H1 (cell line): ENCODE measurements around the gene GARNL3. TPM values are rescaled to one million over a fixed set of nuclear protein-coding genes. Genes with fewer than 3 reads are reported as not detected.

Experiments used
- CTCF ChIA-PET: fragments of 300-600 bp; sonication (Branson Sonifier 250); formaldehyde crosslinking; loops from one replicate; lab custom pipeline; 2021; ENCODE audit not compliant: partially characterized antibody; lab: Charles Lee
- POLR2A ChIA-PET: fragments of 300-600 bp; sonication (Branson Sonifier 250); formaldehyde crosslinking; loops from one replicate; lab custom pipeline; 2021; ENCODE audit warnings: inconsistent platforms; ENCODE audit not compliant: partially characterized antibody; lab: Charles Lee
- DNase-seq, 2 experiments: peaks; one replicate each; pipeline versions ENCODE4 v3.0.0 to v3.0.0-alpha.2; 2010 to 2022; ENCODE audit warnings: low spot score in 2 of 2, low read depth in 1 of 2, mixed read lengths in 1 of 2
- FAIRE-seq: peaks from 2 replicates; lab custom pipeline; 2011; peaks lifted over from hg19 to GRCh38; lab: Jason Lieb, UNC
- H2AFZ ChIP-seq: 2 replicates; pipeline ENCODE4 v1.8.1; 2012; ENCODE audit warnings: low read length, inconsistent platforms
- H2AK5ac ChIP-seq: 2 replicates; pipeline ENCODE4 v1.6.1; 2013; ENCODE audit warnings: low read depth, low read length
- H2BK120ac ChIP-seq: replicated peaks from 2 replicates; pipeline ENCODE3; 2013; ENCODE audit warnings: low read depth, low read length, inconsistent platforms
- H2BK12ac ChIP-seq: 2 replicates; pipeline ENCODE4 v1.6.1; 2013; ENCODE audit warnings: low read depth, low read length
- H2BK15ac ChIP-seq: 2 replicates; pipeline ENCODE4 v1.6.1; 2013; ENCODE audit warnings: low read length
- H2BK20ac ChIP-seq: 2 replicates; pipeline ENCODE4 v1.6.1; 2013; ENCODE audit warnings: low read length
- H2BK5ac ChIP-seq: 2 replicates; pipeline ENCODE4 v1.6.1; 2013; ENCODE audit warnings: low read depth, low read length
- H3K14ac ChIP-seq: 2 replicates; pipeline ENCODE4 v1.6.1; 2013; ENCODE audit warnings: inconsistent platforms; ENCODE audit not compliant: insufficient read length
- H3K18ac ChIP-seq: 2 replicates; pipeline ENCODE4 v1.6.1; 2013; ENCODE audit warnings: low read length; ENCODE audit errors: extremely low read depth
- H3K23ac ChIP-seq: 2 replicates; pipeline ENCODE4 v1.6.1; 2013; ENCODE audit warnings: inconsistent platforms; ENCODE audit not compliant: insufficient read length
- H3K23me2 ChIP-seq: 2 replicates; pipeline ENCODE4 v1.6.1; 2013; ENCODE audit warnings: low read depth, low read length
- H3K27ac ChIP-seq: 2 replicates; pipeline ENCODE4 v1.6.1; 2011; ENCODE audit warnings: low read depth, low read length, inconsistent platforms
- H3K27me3 ChIP-seq, 4 experiments: replicated peaks in 1 of 4; 1 replicate in 1 of 4; 2 replicates in 3 of 4; pipeline versions ENCODE4 v1.6.1 to v1.8.1; 2011 to 2013; ENCODE audit warnings: low read length in 3 of 4, mild to moderate bottlenecking in 3 of 4, inconsistent platforms in 2 of 4, mixed read lengths in 2 of 4, moderate library complexity in 1 of 4; ENCODE audit not compliant: control insufficient read depth in 3 of 4, insufficient read depth in 3 of 4; ENCODE audit errors: extremely low read depth in 1 of 4
- H3K36me3 ChIP-seq, 4 experiments: 2 replicates each; pipeline versions ENCODE4 v1.6.1 to v1.8.1; 2011 to 2013; ENCODE audit warnings: mild to moderate bottlenecking in 4 of 4, low read length in 3 of 4, moderate library complexity in 2 of 4, control low read depth in 1 of 4, inconsistent platforms in 1 of 4; ENCODE audit not compliant: insufficient read depth in 4 of 4, control insufficient read depth in 2 of 4
- H3K4ac ChIP-seq: replicated peaks from 2 replicates; pipeline ENCODE3; 2013; ENCODE audit warnings: low read length, low read depth, mixed read lengths, inconsistent platforms; ENCODE audit not compliant: insufficient read length
- H3K4me1 ChIP-seq, 4 experiments: replicated peaks in 1 of 4; 1 replicate in 1 of 4; 2 replicates in 3 of 4; pipeline versions ENCODE4 v1.6.1 to v1.8.1; 2011 to 2013; ENCODE audit warnings: low read length in 3 of 4, inconsistent platforms in 2 of 4, mixed read lengths in 1 of 4; ENCODE audit not compliant: insufficient read depth in 4 of 4, control insufficient read depth in 3 of 4
- H3K4me2 ChIP-seq, 2 experiments: 2 replicates each; pipeline versions ENCODE4 v1.6.1 to v1.8.1; 2011 to 2013; ENCODE audit warnings: low read depth in 2 of 2, low read length in 2 of 2, control low read depth in 1 of 2, inconsistent platforms in 1 of 2, mild to moderate bottlenecking in 1 of 2; ENCODE audit not compliant: insufficient read depth in 1 of 2
- H3K4me3 ChIP-seq, 4 experiments: fragments of 200-600, 300-600 bp in 1 of 4; sonication (generic), shearing (Covaris generic), sonication (Bioruptor Twin) in 1 of 4; 2 replicates each; pipeline versions ENCODE4 v1.5.1 to v1.8.1; 2011 to 2016; ENCODE audit warnings: low read length in 4 of 4, low read depth in 3 of 4, control low read depth in 2 of 4, inconsistent platforms in 2 of 4, mild to moderate bottlenecking in 2 of 4, mixed read lengths in 1 of 4, moderate library complexity in 1 of 4; ENCODE audit not compliant: insufficient read depth in 2 of 4; ENCODE audit errors: extremely low read depth in 1 of 4
- H3K56ac ChIP-seq: replicated peaks from 2 replicates; pipeline ENCODE3; 2013; ENCODE audit warnings: low read depth, mild to moderate bottlenecking, mixed read lengths, low read length, inconsistent platforms; ENCODE audit not compliant: insufficient read length
- H3K79me1 ChIP-seq: 2 replicates; pipeline ENCODE4 v1.6.1; 2013; ENCODE audit warnings: low read depth, low read length, control low read depth
- H3K79me2 ChIP-seq, 2 experiments: 2 replicates each; pipeline versions ENCODE4 v1.6.1 to v1.8.1; 2012 to 2013; ENCODE audit warnings: low read length in 2 of 2, mild to moderate bottlenecking in 2 of 2, inconsistent platforms in 1 of 2; ENCODE audit not compliant: insufficient read depth in 2 of 2, control insufficient read depth in 1 of 2
- H3K9ac ChIP-seq, 4 experiments: replicated peaks in 1 of 4; 1 replicate in 1 of 4; 2 replicates in 3 of 4; pipeline versions ENCODE4 v1.6.1 to v1.8.1; 2011 to 2013; ENCODE audit warnings: low read depth in 3 of 4, low read length in 3 of 4, control low read depth in 2 of 4, mild to moderate bottlenecking in 2 of 4, moderate library complexity in 2 of 4, inconsistent platforms in 1 of 4; ENCODE audit errors: extremely low read depth in 1 of 4
- H3K9me3 ChIP-seq, 2 experiments: 2 replicates each; pipeline versions ENCODE4 v1.6.1 to v1.8.1; 2012 to 2013; ENCODE audit warnings: mild to moderate bottlenecking in 2 of 2, moderate library complexity in 2 of 2, control low read depth in 1 of 2, inconsistent platforms in 1 of 2, low read depth in 1 of 2, low read length in 1 of 2, mixed read lengths in 1 of 2; ENCODE audit not compliant: insufficient read depth in 2 of 2
- H4K20me1 ChIP-seq, 2 experiments: replicated peaks in 1 of 2; 2 replicates each; pipeline versions ENCODE3 to v1.8.1; 2011 to 2013; ENCODE audit warnings: inconsistent platforms in 2 of 2, low read length in 2 of 2, mild to moderate bottlenecking in 1 of 2; ENCODE audit not compliant: insufficient read depth in 2 of 2, control insufficient read depth in 1 of 2
- H4K5ac ChIP-seq: 2 replicates; pipeline ENCODE4 v1.6.1; 2013; ENCODE audit warnings: low read length, low read depth, mixed read lengths, inconsistent platforms; ENCODE audit not compliant: insufficient read length
- H4K8ac ChIP-seq: 2 replicates; pipeline ENCODE4 v1.8.0; 2013; ENCODE audit warnings: mild to moderate bottlenecking, moderate library complexity, low read length, inconsistent platforms; ENCODE audit not compliant: insufficient read depth; ENCODE audit errors: extremely low read depth
- H4K91ac ChIP-seq: replicated peaks from 2 replicates; pipeline ENCODE3; 2013; ENCODE audit warnings: low read length, mixed read lengths, inconsistent platforms; ENCODE audit not compliant: insufficient read length
- KDM5A ChIP-seq: fragments of 200-600 bp; IDR thresholded peaks from 2 replicates; pipeline ENCODE4 v1.7.1; 2012; ENCODE audit warnings: mild to moderate bottlenecking, low read length, inconsistent platforms, mixed read lengths
- WGBS, 2 experiments: shearing (Covaris generic) in 1 of 2; methylation state at CpG; one replicate each; pipeline versions ENCODE4 v1.1.6 to v1.1.7; 2013 to 2015; ENCODE audit warnings: low lambda C conversion rate in 2 of 2, mixed read lengths in 2 of 2, inconsistent platforms in 1 of 2, low coverage in 1 of 2, missing lambda C conversion rate in 1 of 2; ENCODE audit not compliant: insufficient replicate concordance in 2 of 2, insufficient coverage in 1 of 2, insufficient read length in 1 of 2; ENCODE audit errors: extremely low coverage in 1 of 2, missing lambda C conversion rate in 1 of 2; 5-methylcytosine and 5-hydroxymethylcytosine counted together
- polyA plus RNA-seq, 7 experiments: library from polyadenylated mRNA; depleted of rRNA in 3 of 7; stranded (reverse) in 5 of 7; unstranded in 2 of 7; fragments of >200 nt in 5 of 7; fragments of 200-250 nt in 2 of 7; gene quantifications; 1 replicate in 5 of 7; 2 replicates in 1 of 7; 4 replicates in 1 of 7; pipeline versions ENCODE4 v1.2.1 to v1.2.3, GENCODE V29; 2011 to 2013; ENCODE audit warnings: missing spikeins in 2 of 7, mixed read lengths in 2 of 7
- total RNA-seq: library from RNA; stranded (reverse); fragmentation: NEBNext Ultra II Directional; extraction: Animal tissue kit (Norgen Biotek cat#: 25700); gene quantifications from 2 replicates; pipeline ENCODE4 v1.2.1, GENCODE V29; 2021

Gene GARNL3
- total and polyA plus RNA-seq, 2 of the 8 experiments (the other 6 are each of a cell fraction or from before 2014, with no cell fraction given), result 6.5 to 18.3 TPM

DNA sequence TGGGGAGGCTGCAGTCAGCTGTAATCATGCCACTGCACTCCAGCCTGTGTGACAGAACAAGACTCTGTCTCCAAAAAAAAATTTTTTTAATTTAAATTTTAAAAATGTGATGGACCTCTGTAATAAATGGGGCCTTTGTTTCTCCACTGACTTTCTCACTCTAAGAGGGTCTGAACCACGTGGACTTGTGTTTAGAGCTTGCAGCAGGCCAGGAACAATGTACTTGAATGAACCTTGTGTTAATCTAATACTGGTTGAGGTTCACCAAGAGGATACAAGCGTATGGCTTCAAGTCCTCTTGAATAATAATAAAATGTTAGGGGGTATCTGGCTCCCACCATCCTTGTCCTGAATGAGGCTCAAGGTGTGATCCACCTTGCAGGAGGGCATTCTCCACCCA, 118.0 kb downstream of the GARNL3 start:
- Histone ChIP-seq H3K27ac (no peak overlapping the region), H2AK5ac (no peak overlapping the region), H4K8ac (no peak overlapping the region), H3K23ac (no peak overlapping the region), H4K20me1 (no peaks in the 10 kb centered on the region), H2BK15ac (no peak overlapping the region), H3K79me2 (no peaks in the 10 kb centered on the region), H3K4me3 (no peak overlapping the region), H2BK12ac (no peak overlapping the region), H2AFZ (no peak overlapping the region), H2BK120ac (no peak overlapping the region), H3K23me2 (no peaks in the 10 kb centered on the region), H4K91ac (peak overlapping the region; percentile 65), H3K27me3 (no peaks in the 10 kb centered on the region; a peak in 1 of 7 replicates), H3K18ac (no peak overlapping the region), H3K4me1 (no peaks in the 10 kb centered on the region), H3K56ac (no peak overlapping the region), H4K5ac (no peak overlapping the region), H3K79me1 (no peaks in the 10 kb centered on the region), H3K9ac (no peak overlapping the region), H2BK20ac (no peak overlapping the region), H3K9me3 (no peaks in the 10 kb centered on the region), H3K4me2 (no peak overlapping the region), H3K14ac (no peak overlapping the region), H3K4ac (no peak overlapping the region), H3K36me3 (no peaks in the 10 kb centered on the region), H2BK5ac (no peak overlapping the region)
- ChIA-PET POLR2A (interaction anchor here (0.8 to 1.1 kb wide), 2 partner anchors 12 to 69 kb away, joined by 3 read pairs; partner anchors contain the start of genes LRSAM1 and RPL12), CTCF (interaction anchor here (0.8 to 3.7 kb wide), 5 partner anchors 9 to 35 kb away, joined by 3 to 15 read pairs (median 5); no protein-coding TSS in a partner anchor)
- no peak for DNase-seq
- FAIRE-seq, result no peak
- WGBS, 2 experiments, result 82% methylated on average over 2 of the region's 2 CpGs; no CpG with 5 or more reads in 1 of the 2 experiments
- TF ChIP-seq KDM5A, result no peak
